ENCODE measurements around the gene SBF2. TPM values are rescaled to one million over a fixed set of nuclear protein-coding genes. Genes with fewer than 3 reads are reported as not detected.
"Not testable (repeated sequence)": the region's sequence is repeated elsewhere in the genome, so short reads cannot be mapped to it uniquely, and the experiment has no call there.

The SBF2 gene
- total RNA-seq, 3 donors from 2014 or later (not counting 1 experiment from before 2014, with no cell fraction given): 25.2 to 26.9 (median 26.3) TPM

DNA sequence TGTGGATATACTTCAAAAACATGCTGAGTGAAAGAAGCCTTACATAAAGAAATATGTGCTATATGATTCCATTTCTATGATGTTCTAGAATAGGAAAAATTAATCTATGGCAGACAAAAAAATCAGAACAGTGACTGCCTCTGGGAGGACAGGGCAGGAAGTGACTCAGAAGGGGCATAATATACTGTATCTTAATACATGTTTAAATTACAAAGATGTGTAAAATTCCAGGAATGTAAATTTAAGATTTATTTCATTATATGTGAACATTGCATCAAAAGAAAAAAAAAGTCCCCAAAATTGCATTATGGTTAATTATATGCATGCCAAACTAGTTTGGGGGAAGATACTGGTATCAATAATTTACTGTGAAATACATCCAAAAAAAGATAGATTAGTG is 32.2 kb downstream of the SBF2 start:
- no peak overlapping the region for H3K4me3 ChIP-seq (ENCODE audit: low read length)
- Mint-ChIP-seq H3K27ac (no peak overlapping the region), H3K27me3 (ENCODE audit: low read depth in 2 of 2) (no peaks in the 10 kb centered on the region), H3K4me1 (no peaks in the 10 kb centered on the region), H3K9me3 (no peaks in the 10 kb centered on the region), H3K4me3 (no peak overlapping the region), H3K36me3 (no peaks in the 10 kb centered on the region)
- TF ChIP-seq, protein P1, sequence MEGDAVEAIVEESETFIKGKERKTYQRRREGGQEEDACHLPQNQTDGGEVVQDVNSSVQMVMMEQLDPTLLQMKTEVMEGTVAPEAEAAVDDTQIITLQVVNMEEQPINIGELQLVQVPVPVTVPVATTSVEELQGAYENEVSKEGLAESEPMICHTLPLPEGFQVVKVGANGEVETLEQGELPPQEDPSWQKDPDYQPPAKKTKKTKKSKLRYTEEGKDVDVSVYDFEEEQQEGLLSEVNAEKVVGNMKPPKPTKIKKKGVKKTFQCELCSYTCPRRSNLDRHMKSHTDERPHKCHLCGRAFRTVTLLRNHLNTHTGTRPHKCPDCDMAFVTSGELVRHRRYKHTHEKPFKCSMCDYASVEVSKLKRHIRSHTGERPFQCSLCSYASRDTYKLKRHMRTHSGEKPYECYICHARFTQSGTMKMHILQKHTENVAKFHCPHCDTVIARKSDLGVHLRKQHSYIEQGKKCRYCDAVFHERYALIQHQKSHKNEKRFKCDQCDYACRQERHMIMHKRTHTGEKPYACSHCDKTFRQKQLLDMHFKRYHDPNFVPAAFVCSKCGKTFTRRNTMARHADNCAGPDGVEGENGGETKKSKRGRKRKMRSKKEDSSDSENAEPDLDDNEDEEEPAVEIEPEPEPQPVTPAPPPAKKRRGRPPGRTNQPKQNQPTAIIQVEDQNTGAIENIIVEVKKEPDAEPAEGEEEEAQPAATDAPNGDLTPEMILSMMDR (IDR thresholded peaks at IDR 0.05): no peak
- no peak for DNase-seq
- H3K9me3 ChIP-seq (ENCODE audit: control insufficient read depth, insufficient read depth, low read length): no peaks in the 10 kb centered on the region
- no peak for ATAC-seq
- no peaks in the 10 kb centered on the region for H3K36me3 ChIP-seq (ENCODE audit: control insufficient read depth, insufficient read depth, low read length)
- H3K4me1 ChIP-seq (ENCODE audit: control insufficient read depth, insufficient read depth, low read length): no peaks in the 10 kb centered on the region
- no peak overlapping the region for H3K27ac ChIP-seq (ENCODE audit: low read length)
- no peaks in the 10 kb centered on the region for H3K27me3 ChIP-seq (ENCODE audit: control insufficient read depth, insufficient read depth, low read length)
- intact Hi-C loops (cut with micrococcal nuclease): no loop called here

DNA sequence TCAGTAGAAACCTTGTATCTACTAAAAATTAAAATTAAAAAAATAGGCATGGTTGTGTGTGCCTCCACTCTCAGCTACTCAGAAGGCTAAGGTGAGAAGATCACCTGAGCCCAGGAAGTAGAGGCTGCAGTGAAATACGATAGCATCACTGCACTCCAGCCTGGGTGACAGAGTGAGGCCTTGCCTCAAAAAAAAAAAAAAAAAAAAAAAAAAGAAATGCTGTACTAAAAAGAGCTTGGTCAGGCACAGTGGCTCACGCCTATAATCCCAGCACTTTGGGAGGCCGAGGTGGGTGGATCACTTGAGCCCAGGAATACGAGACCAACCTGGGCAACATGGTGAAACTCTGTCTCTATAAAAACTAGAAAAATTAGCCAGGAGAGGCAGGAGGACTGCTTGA is 36.5 kb downstream of the SBF2 start:
- DNase-seq (no peak), ATAC-seq (no peak)
- intact Hi-C loops (cut with micrococcal nuclease): no loop called here
- Histone ChIP-seq H3K4me3 (ENCODE audit: low read length) (no peak overlapping the region), H3K36me3 (ENCODE audit: control insufficient read depth, insufficient read depth, low read length) (no peaks in the 10 kb centered on the region), H3K9me3 (ENCODE audit: control insufficient read depth, insufficient read depth, low read length) (no peaks in the 10 kb centered on the region), H3K4me1 (ENCODE audit: control insufficient read depth, insufficient read depth, low read length) (no peaks in the 10 kb centered on the region), H3K27me3 (ENCODE audit: control insufficient read depth, insufficient read depth, low read length) (no peaks in the 10 kb centered on the region), H3K27ac (ENCODE audit: low read length) (no peak overlapping the region)
- no peaks in the 10 kb centered on the region for H3K9me3 Mint-ChIP-seq
- H3K4me1 Mint-ChIP-seq: peaks cover 0 to 5% of the 10 kb centered on the region in 2 donors
- H3K36me3 Mint-ChIP-seq: no peaks in the 10 kb centered on the region
- TF ChIP-seq, protein P1 (IDR thresholded peaks at IDR 0.05): no peak
- H3K27me3 Mint-ChIP-seq (ENCODE audit: low read depth in 2 of 2): no peaks in the 10 kb centered on the region
- H3K27ac Mint-ChIP-seq: no peak overlapping the region
- WGBS (ENCODE audit: insufficient coverage): 94% methylated on average over 4 of the region's 4 CpGs
- no peak overlapping the region for H3K4me3 Mint-ChIP-seq

DNA sequence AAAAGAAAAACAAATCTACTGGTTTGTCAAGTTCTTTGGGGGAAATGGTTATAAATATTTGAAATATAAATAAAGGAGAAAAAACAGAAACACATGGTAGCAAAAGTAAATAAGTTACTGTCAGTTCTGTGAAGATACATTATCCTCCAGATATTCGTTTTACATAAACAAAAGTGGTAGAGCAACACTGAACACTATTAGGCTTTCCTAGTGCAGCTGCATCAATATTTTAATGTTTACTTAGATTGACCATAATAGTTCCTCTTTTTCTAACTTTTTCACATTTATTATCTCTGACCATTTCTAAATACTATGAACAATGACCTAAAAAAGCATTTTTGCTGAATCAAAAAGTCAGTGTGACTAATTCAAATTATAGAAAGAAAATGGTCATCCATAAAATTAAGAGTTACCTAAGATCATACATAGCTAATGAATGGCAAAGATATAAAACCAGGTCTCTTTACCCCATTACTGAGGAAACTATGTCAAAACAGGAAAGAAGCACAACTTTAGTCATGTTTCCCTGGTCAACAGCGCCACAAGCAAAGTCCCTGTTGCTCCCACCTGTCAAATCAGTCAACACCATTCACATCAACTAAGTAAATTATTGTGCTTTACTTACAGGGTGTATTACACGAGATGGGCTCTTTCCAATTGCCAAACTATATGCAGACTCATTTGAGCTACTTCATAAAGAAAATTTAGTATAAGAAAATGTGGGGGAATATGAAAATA is 38.5 kb downstream of the SBF2 start:
- Mint-ChIP-seq H3K27me3 (ENCODE audit: low read depth in 2 of 2) (no peaks in the 10 kb centered on the region), H3K36me3 (no peaks in the 10 kb centered on the region), H3K4me3 (no peak overlapping the region), H3K9me3 (no peaks in the 10 kb centered on the region), H3K4me1 (peaks cover 0 to 5% of the 10 kb centered on the region in 2 donors), H3K27ac (no peak overlapping the region)
- TF ChIP-seq, protein P1 (IDR thresholded peaks at IDR 0.05): no peak
- Histone ChIP-seq H3K27me3 (ENCODE audit: control insufficient read depth, insufficient read depth, low read length) (no peaks in the 10 kb centered on the region), H3K36me3 (ENCODE audit: control insufficient read depth, insufficient read depth, low read length) (no peaks in the 10 kb centered on the region), H3K4me3 (ENCODE audit: low read length) (no peak overlapping the region), H3K9me3 (ENCODE audit: control insufficient read depth, insufficient read depth, low read length) (no peaks in the 10 kb centered on the region), H3K27ac (ENCODE audit: low read length) (no peak overlapping the region), H3K4me1 (ENCODE audit: control insufficient read depth, insufficient read depth, low read length) (no peaks in the 10 kb centered on the region)
- no peak for ATAC-seq
- no peak for DNase-seq
- 40% methylated on average over 2 of the region's 3 CpGs for WGBS (ENCODE audit: insufficient coverage)
- intact Hi-C loops (cut with micrococcal nuclease): no loop called here

DNA sequence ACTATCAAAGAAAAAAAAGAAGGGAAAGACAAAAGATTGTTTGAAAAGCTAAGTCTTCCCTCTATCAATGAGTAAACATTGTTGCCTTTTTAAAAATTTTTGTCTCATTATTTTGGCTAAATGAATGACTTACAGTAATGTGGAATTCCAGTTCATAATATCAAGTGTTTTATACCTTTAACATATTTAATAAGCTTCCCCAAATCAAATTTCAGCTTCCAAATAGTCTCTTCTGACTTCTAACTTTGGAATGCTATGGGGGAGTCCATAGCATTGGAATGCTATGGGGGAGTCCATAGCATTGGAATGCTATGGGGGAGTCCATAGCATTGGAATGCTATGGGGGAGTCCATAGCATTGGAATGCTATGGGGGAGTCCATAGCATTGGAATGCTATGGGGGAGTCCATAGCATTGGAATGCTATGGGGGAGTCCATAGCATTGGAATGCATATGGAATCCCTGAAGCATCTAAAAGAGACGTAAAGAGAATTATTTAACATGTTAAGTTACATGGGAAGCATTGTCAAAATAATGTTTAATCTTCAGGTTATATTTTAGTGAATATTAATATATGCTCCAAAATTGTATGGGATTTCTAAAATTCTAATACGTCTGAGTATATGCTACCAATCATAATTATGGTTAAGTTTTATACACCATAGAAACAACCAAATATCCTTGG is 44.4 kb downstream of the SBF2 start:
- ATAC-seq; intact Hi-C loops (cut with micrococcal nuclease); H3K9me3 ChIP-seq (ENCODE audit: control insufficient read depth, insufficient read depth, low read length); H3K27me3 Mint-ChIP-seq (ENCODE audit: low read depth in 2 of 2); H3K4me1 Mint-ChIP-seq; H3K9me3 Mint-ChIP-seq; H3K36me3 Mint-ChIP-seq; H3K4me1 ChIP-seq (ENCODE audit: control insufficient read depth, insufficient read depth, low read length); H3K27ac ChIP-seq (ENCODE audit: low read length); H3K4me3 ChIP-seq (ENCODE audit: low read length); H3K4me3 Mint-ChIP-seq; H3K27ac Mint-ChIP-seq; H3K36me3 ChIP-seq (ENCODE audit: control insufficient read depth, insufficient read depth, low read length); DNase-seq; H3K27me3 ChIP-seq (ENCODE audit: control insufficient read depth, insufficient read depth, low read length): not testable (repeated sequence)
- 83% methylated on average over 1 of the region's 2 CpGs for WGBS (ENCODE audit: insufficient coverage)

Data from natural killer cell (primary cell).